Measurements from ENCODE around the gene MYBPC1.

- TF ChIP-seq RFX5 (IDR thresholded peaks at IDR 0.05; ENCODE audit: low read length) = no peak
- no peak for TF ChIP-seq FOXM1 (IDR thresholded peaks at IDR 0.05; ENCODE audit: low read depth)
- TF ChIP-seq NFIC (IDR thresholded peaks at IDR 0.05; ENCODE audit: borderline replicate concordance) = no peak
- no peak for TF ChIP-seq PBX3 (IDR thresholded peaks at IDR 0.05)
- TF ChIP-seq MXI1 (IDR thresholded peaks at IDR 0.05; ENCODE audit: low read depth, low read length) = no peak
- no peak for TF ChIP-seq CTCF (IDR thresholded peaks at IDR 0.05)
- TF ChIP-seq RXRA (IDR thresholded peaks at IDR 0.05; ENCODE audit: borderline replicate concordance, low read depth) = no peak
- TF ChIP-seq CHD2 (IDR thresholded peaks at IDR 0.05; ENCODE audit: low read length, partially characterized antibody) = no peak
- TF ChIP-seq NRF1 (IDR thresholded peaks at IDR 0.05; ENCODE audit: low read depth, low read length) = no peak
These were observed 77.1 kb downstream of the MYBPC1 start for GRCh38 chr12:101671833-101672232.

All from SK-N-SH (cell line).